HepG2 (cell line): Measurements from ENCODE around the gene DNAJC11. TPM values are rescaled to one million over a fixed set of nuclear protein-coding genes. Genes with fewer than 3 reads are reported as not detected.

ENCODE experiments used
- CEBPG ChIP-seq: IDR thresholded peaks from 2 replicates; pipeline ENCODE4 v1.6.1; 2016
- DR1 ChIP-seq: sonication (generic); formaldehyde crosslinking; IDR thresholded peaks from 2 replicates; pipeline ENCODE4 v1.8.0; 2021; ENCODE audit warnings: mild to moderate bottlenecking, missing genetic modification reagents, inconsistent platforms
- FOSL2 ChIP-seq: sonication (generic); formaldehyde crosslinking; IDR thresholded peaks from 2 replicates; pipeline ENCODE4 v1.4.0; 2020; ENCODE audit warnings: missing genetic modification reagents
- FOXA1 ChIP-seq, 2 experiments: fragments of 450-650 bp in 1 of 2; sonication (generic) in 1 of 2; formaldehyde crosslinking in 1 of 2; IDR thresholded peaks; 2 replicates each; pipeline versions ENCODE4 v1.4.0 to v1.6.1; 2016 to 2020; ENCODE audit warnings: missing genetic modification reagents in 1 of 2
- GABPB1 ChIP-seq: IDR thresholded peaks from 2 replicates; pipeline ENCODE4 v1.6.1; 2016; ENCODE audit warnings: mild to moderate bottlenecking, missing genetic modification reagents, moderate library complexity, missing compliant biosample characterization
- GTF3A ChIP-seq: sonication (generic); formaldehyde crosslinking; conservative IDR thresholded peaks from 2 replicates; pipeline ENCODE4 v1.4.0; 2020; ENCODE audit warnings: mild to moderate bottlenecking, missing genetic modification reagents
- HIVEP1 ChIP-seq: sonication (generic); formaldehyde crosslinking; IDR thresholded peaks from 2 replicates; pipeline ENCODE4 v1.4.0; 2020; ENCODE audit warnings: mild to moderate bottlenecking, missing genetic modification reagents
- HNRNPK ChIP-seq: fragments of 200-400 bp; formaldehyde crosslinking; IDR thresholded peaks from 2 replicates; pipeline ENCODE4 v1.6.1; 2018; ENCODE audit warnings: low read length, low read depth, moderate library complexity, mild to moderate bottlenecking; ENCODE audit not compliant: poor library complexity, severe bottlenecking
- IKZF5 ChIP-seq: IDR thresholded peaks from 2 replicates; pipeline ENCODE4 v1.6.1; 2018; ENCODE audit warnings: missing genetic modification reagents, mild to moderate bottlenecking, missing compliant biosample characterization
- MEIS1 ChIP-seq: sonication (generic); formaldehyde crosslinking; IDR thresholded peaks from 2 replicates; pipeline ENCODE4 v1.9.0; 2021; ENCODE audit warnings: mild to moderate bottlenecking, missing genetic modification reagents, moderate library complexity, borderline replicate concordance
- MIXL1 ChIP-seq: IDR thresholded peaks from 2 replicates; pipeline ENCODE4 v1.6.1; 2016
- NBN ChIP-seq: fragments of 450-650 bp; conservative IDR thresholded peaks from 2 replicates; pipeline ENCODE4 v1.6.1; 2017
- NCOA2 ChIP-seq: sonication (generic); formaldehyde crosslinking; IDR thresholded peaks from 2 replicates; pipeline ENCODE4 v1.8.0; 2022; ENCODE audit warnings: inconsistent platforms
- NFATC3 ChIP-seq: sonication (generic); formaldehyde crosslinking; IDR thresholded peaks from 2 replicates; pipeline ENCODE4 v1.5.1; 2020; ENCODE audit warnings: mild to moderate bottlenecking, missing genetic modification reagents
- NR1H2 ChIP-seq: sonication (generic); formaldehyde crosslinking; IDR thresholded peaks from 2 replicates; pipeline ENCODE4 v1.8.1; 2022; ENCODE audit warnings: low read depth, missing genetic modification reagents, borderline replicate concordance
- ONECUT2 ChIP-seq: sonication (generic); formaldehyde crosslinking; IDR thresholded peaks from 2 replicates; pipeline ENCODE4 v1.4.0; 2020; ENCODE audit warnings: missing genetic modification reagents
- PAWR ChIP-seq: sonication (generic); formaldehyde crosslinking; IDR thresholded peaks from 2 replicates; pipeline ENCODE4 v1.4.0; 2020; ENCODE audit warnings: missing genetic modification reagents, mild to moderate bottlenecking, borderline replicate concordance
- POLR2AphosphoS5 ChIP-seq: IDR thresholded peaks from 2 replicates; pipeline ENCODE4 v1.6.1; 2012; ENCODE audit warnings: low read depth, low read length
- SMARCC2 ChIP-seq: fragments of 450-650 bp; IDR thresholded peaks from 2 replicates; pipeline ENCODE4 v1.6.1; 2017; ENCODE audit warnings: antibody characterized with exemption, mild to moderate bottlenecking
- SRSF1 ChIP-seq: fragments of 200-400 bp; formaldehyde crosslinking; optimal IDR thresholded peaks from 2 replicates; pipeline ENCODE3; 2017; ENCODE audit warnings: mild to moderate bottlenecking, low read depth, low read length, moderate library complexity
- TEAD3 ChIP-seq: optimal IDR thresholded peaks from 2 replicates; pipeline ENCODE3; 2016; ENCODE audit warnings: borderline replicate concordance
- ZNF460 ChIP-seq: sonication (generic); formaldehyde crosslinking; IDR thresholded peaks from 2 replicates; pipeline ENCODE4 v1.5.1; 2020; ENCODE audit warnings: missing genetic modification reagents, mild to moderate bottlenecking, borderline replicate concordance
- ZNF558 ChIP-seq: sonication (generic); formaldehyde crosslinking; IDR thresholded peaks from 2 replicates; pipeline ENCODE4 v1.9.0; 2022; ENCODE audit warnings: mild to moderate bottlenecking, missing genetic modification reagents, borderline replicate concordance
- ZNF567 ChIP-seq: sonication (generic); formaldehyde crosslinking; IDR thresholded peaks from 2 replicates; pipeline ENCODE4 v1.8.1; 2023; ENCODE audit warnings: mild to moderate bottlenecking, missing genetic modification reagents, borderline replicate concordance
- ZNF747 ChIP-seq: sonication (generic); formaldehyde crosslinking; IDR thresholded peaks from 2 replicates; pipeline ENCODE4 v1.8.1; 2023; ENCODE audit warnings: missing genetic modification reagents, mild to moderate bottlenecking, borderline replicate concordance
- ZNF770 ChIP-seq: sonication (generic); formaldehyde crosslinking; IDR thresholded peaks from 2 replicates; pipeline ENCODE4 v1.5.0; 2020; ENCODE audit warnings: mild to moderate bottlenecking, missing genetic modification reagents
- polyA plus RNA-seq, 8 experiments: library from polyadenylated mRNA; depleted of rRNA in 3 of 8; stranded (reverse) in 7 of 8; unstranded in 1 of 8; fragments of >200 nt; fragmentation: Illumina TruSeq in 4 of 8; extraction: Trizol in 4 of 8; gene quantifications; 2 replicates each; pipeline versions ENCODE4 v1.2.1 to v1.2.3, GENCODE V29; 2011 to 2016; ENCODE audit warnings: low read depth in 4 of 8, missing spikeins in 1 of 8, mixed read lengths in 1 of 8; ENCODE audit not compliant: insufficient read depth in 1 of 8
- total RNA-seq, 5 experiments: library from RNA; depleted of rRNA; stranded (reverse); fragments of >200 nt; fragmentation: Illumina TruSeq; extraction: Trizol; gene quantifications; 2 replicates each; pipeline ENCODE4 v1.2.3, GENCODE V29; 2016; ENCODE audit warnings: low read depth in 1 of 5
- TF ChIP-seq, protein P1 (sequence below): fragments of 450-650 bp; IDR thresholded peaks from 2 replicates; pipeline ENCODE4 v1.6.1; 2016

The DNAJC11 gene
- total and polyA plus RNA-seq, 2 of the 13 experiments (the other 11 are each of a cell fraction or from before 2014, with no cell fraction given), result 25.1 to 47.6 TPM

DNA sequence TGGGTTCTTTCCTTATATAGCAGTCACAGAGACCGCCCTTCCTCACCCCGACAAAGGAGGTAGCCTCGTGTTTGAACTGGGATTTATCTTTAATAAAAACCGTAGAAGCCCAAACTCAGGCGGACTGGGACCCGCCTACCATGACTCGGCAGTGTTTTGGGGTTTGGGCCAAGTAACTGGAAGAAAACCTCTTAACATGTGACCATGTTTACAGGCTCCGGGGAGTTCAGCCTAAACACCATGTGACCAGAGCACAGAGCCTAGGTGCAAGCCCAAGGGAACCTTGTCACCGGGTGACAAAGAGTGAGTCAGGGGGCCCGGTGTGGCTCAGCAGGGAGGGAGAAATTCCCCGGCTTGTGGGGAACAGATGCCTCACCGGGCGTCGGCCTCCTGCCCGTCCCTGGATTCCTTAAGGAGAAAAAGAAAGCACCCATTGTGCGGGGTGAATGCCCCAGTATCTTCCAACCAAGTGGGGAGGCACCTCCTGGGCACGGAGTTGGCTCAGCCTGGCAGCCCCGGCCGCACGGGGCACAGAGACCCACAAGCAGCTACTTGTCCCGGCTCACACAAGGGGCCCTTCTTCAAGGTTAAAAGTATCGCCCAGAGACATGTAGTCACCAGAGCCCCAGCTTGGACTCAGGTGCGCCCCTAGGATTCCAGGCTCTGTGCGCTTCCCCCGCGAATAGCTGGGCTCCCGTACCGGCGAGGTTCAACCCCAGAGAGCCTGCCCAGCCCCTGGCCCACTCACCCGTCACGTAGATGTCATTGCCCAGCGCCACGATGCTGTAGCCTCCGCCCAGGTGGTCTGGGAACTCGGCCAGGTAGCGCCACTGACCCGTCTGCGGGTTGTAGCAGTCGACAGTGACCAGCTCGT lies 100.3 kb downstream of the DNAJC11 start (continued):
- TF ChIP-seq ONECUT2 (CRISPR knock-in tag) (no peak), SMARCC2 (no peak), CEBPG (CRISPR knock-in tag) (no peak), PAWR (CRISPR knock-in tag) (no peak), ZNF460 (CRISPR knock-in tag) (no peak), MIXL1 (CRISPR knock-in tag) (no peak), NBN (no peak), NR1H2 (CRISPR knock-in tag) (no peak), FOXA1 (IDR thresholded peaks at IDR 0.05) (no peak), FOXA1 (CRISPR knock-in tag; IDR thresholded peaks at IDR 0.05) (peak; percentile 66), GABPB1 (CRISPR knock-in tag) (no peak), FOSL2 (CRISPR knock-in tag) (peak; percentile 81), ZNF770 (no peak), NFATC3 (CRISPR knock-in tag) (no peak), ZNF558 (CRISPR knock-in tag) (0 out of 2 replicates have a peak, but pooled peaks have one; percentile 24), DR1 (CRISPR knock-in tag) (no peak; the same call in 1 of the 2 replicates), HIVEP1 (peak; percentile 36; the same call in 1 of the 2 replicates), ZNF567 (CRISPR knock-in tag) (no peak), IKZF5 (peak; percentile 57; the same call in 1 of the 2 replicates), GTF3A (0 out of 2 replicates have a peak, but pooled peaks have one; percentile 39), HNRNPK (no peak), TEAD3 (CRISPR knock-in tag) (no peak), POLR2AphosphoS5 (peak; percentile 42; the same call in 1 of the 2 replicates), MEIS1 (CRISPR knock-in tag) (0 out of 2 replicates have a peak, but pooled peaks have one; percentile 61), NCOA2 (CRISPR knock-in tag) (no peak), ZNF747 (CRISPR knock-in tag) (no peak), SRSF1 (peak; percentile 47)
- TF ChIP-seq, protein P1, sequence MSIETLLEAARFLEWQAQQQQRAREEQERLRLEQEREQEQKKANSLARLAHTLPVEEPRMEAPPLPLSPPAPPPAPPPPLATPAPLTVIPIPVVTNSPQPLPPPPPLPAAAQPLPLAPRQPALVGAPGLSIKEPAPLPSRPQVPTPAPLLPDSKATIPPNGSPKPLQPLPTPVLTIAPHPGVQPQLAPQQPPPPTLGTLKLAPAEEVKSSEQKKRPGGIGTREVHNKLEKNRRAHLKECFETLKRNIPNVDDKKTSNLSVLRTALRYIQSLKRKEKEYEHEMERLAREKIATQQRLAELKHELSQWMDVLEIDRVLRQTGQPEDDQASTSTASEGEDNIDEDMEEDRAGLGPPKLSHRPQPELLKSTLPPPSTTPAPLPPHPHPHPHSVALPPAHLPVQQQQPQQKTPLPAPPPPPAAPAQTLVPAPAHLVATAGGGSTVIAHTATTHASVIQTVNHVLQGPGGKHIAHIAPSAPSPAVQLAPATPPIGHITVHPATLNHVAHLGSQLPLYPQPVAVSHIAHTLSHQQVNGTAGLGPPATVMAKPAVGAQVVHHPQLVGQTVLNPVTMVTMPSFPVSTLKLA, result peak; percentile 95
